Type B pancreatic cell (in vitro differentiated cells): ENCODE results near the gene PROSER3. TPM values are rescaled to one million over a fixed set of nuclear protein-coding genes. Genes with fewer than 3 reads are reported as not detected.

Source experiments
- DNase-seq: peaks from one replicate; pipeline ENCODE4 v3.0.0; 2021; ENCODE audit warnings: mixed read lengths; ENCODE audit not compliant: unreplicated experiment; ENCODE audit errors: extremely low spot score
- H3K27ac Mint-ChIP-seq: 2 replicates; pipeline ENCODE4 v1.8.0; 2021; ENCODE audit warnings: mild to moderate bottlenecking, mixed read lengths
- H3K27me3 Mint-ChIP-seq: 2 replicates; pipeline ENCODE4 v1.8.0; 2021; ENCODE audit warnings: mixed read lengths
- H3K36me3 Mint-ChIP-seq: 2 replicates; pipeline ENCODE4 v1.8.0; 2021; ENCODE audit warnings: mixed read lengths
- H3K4me1 Mint-ChIP-seq: one replicate; pipeline ENCODE4 v1.8.0; 2021; ENCODE audit warnings: mixed read lengths; ENCODE audit not compliant: unreplicated experiment
- H3K4me3 Mint-ChIP-seq: 2 replicates; pipeline ENCODE4 v1.8.0; 2021; ENCODE audit warnings: mild to moderate bottlenecking, mixed read lengths
- H3K9me3 Mint-ChIP-seq: 2 replicates; pipeline ENCODE4 v1.8.0; 2021; ENCODE audit warnings: mixed read lengths
- CTCF ChIP-seq: fragments of 200-600 bp; sonication (generic); conservative IDR thresholded peaks from 2 replicates; pipeline ENCODE4 v1.5.0; 2021; ENCODE audit warnings: antibody characterized with exemption, mild to moderate bottlenecking
- total RNA-seq: library from RNA; stranded (reverse); gene quantifications from 2 replicates; pipeline ENCODE4 v1.2.1, GENCODE V29; 2021; ENCODE audit warnings: low replicate concordance

The PROSER3 gene
- total RNA-seq, 1 donor from 2014 or later: 48.0 TPM

GRCh38 chr19:35717665-35718344 is 40.2 kb upstream of the PROSER3 start, which contains the start of gene KMT2B:
Gene KMT2B, plus strand, starts transcription at chr19:35718003. Its CDS starts 16 bp downstream, at chr19:35718019.
- H3K27me3 Mint-ChIP-seq: no peaks in the 10 kb centered on the region
- H3K36me3 Mint-ChIP-seq: no peaks in the 10 kb centered on the region
- TF ChIP-seq CTCF: no peak
- peak; percentile 97 for DNase-seq
- peaks cover 13% of the 10 kb centered on the region for H3K4me1 Mint-ChIP-seq
- H3K9me3 Mint-ChIP-seq: no peaks in the 10 kb centered on the region
- peak within 1 kb of the TSS; percentile 86 for H3K27ac Mint-ChIP-seq
- H3K4me3 Mint-ChIP-seq: peak within 1 kb of the TSS; percentile 93

GRCh38 chr19:35718345-35719041 is 39.5 kb upstream of the PROSER3 start:
- no peak for TF ChIP-seq CTCF

GRCh38 chr19:35719402-35720162 is 38.4 kb upstream of the PROSER3 start:
- H3K36me3 Mint-ChIP-seq: no peaks in the 10 kb centered on the region
- DNase-seq: no peak
- peaks cover 13% of the 10 kb centered on the region for H3K4me1 Mint-ChIP-seq
- H3K27me3 Mint-ChIP-seq: no peaks in the 10 kb centered on the region
- TF ChIP-seq CTCF: no peak
- H3K9me3 Mint-ChIP-seq: no peaks in the 10 kb centered on the region
- peak overlapping the region; percentile 93 for H3K4me3 Mint-ChIP-seq
- H3K27ac Mint-ChIP-seq: peak overlapping the region; percentile 82

More at GRCh38 chr19:35718345-35719041, 39.5 kb upstream of the PROSER3 start:
- Mint-ChIP-seq H3K4me3 (peak overlapping the region; percentile 93), H3K27me3 (no peaks in the 10 kb centered on the region), H3K27ac (peak overlapping the region; percentile 82), H3K4me1 (peaks cover 13% of the 10 kb centered on the region), H3K36me3 (no peaks in the 10 kb centered on the region), H3K9me3 (no peaks in the 10 kb centered on the region)
- no peak for DNase-seq

- Mint-ChIP-seq H3K36me3 (no peaks in the 10 kb centered on the region), H3K9me3 (no peaks in the 10 kb centered on the region), H3K27ac (no peak overlapping the region), H3K27me3 (no peaks in the 10 kb centered on the region), H3K4me1 (peaks cover 13% of the 10 kb centered on the region), H3K4me3 (no peak overlapping the region)
- DNase-seq: no peak
- no peak for TF ChIP-seq CTCF
Measured at GRCh38 chr19:35720163-35720524, 37.8 kb upstream of the PROSER3 start.

- H3K4me3 Mint-ChIP-seq: no peak overlapping the region
- peaks cover 13% of the 10 kb centered on the region for H3K4me1 Mint-ChIP-seq
- TF ChIP-seq CTCF: no peak
- H3K27me3 Mint-ChIP-seq: no peaks in the 10 kb centered on the region
- H3K36me3 Mint-ChIP-seq: no peaks in the 10 kb centered on the region
- H3K9me3 Mint-ChIP-seq: no peaks in the 10 kb centered on the region
- no peak overlapping the region for H3K27ac Mint-ChIP-seq
- DNase-seq: no peak
Measured at GRCh38 chr19:35720648-35721047, 37.3 kb upstream of the PROSER3 start.
